ENCODE measurements around the gene LRRTM4. TPM values are rescaled to one million over a fixed set of nuclear protein-coding genes. Genes with fewer than 3 reads are reported as not detected.
A peak's percentile ranks its signal among the peaks of the same experiment; 100 is the strongest.
"Not testable (repeated sequence)": the region's sequence is repeated elsewhere in the genome, so short reads cannot be mapped to it uniquely, and the experiment has no call there.

Gene LRRTM4
- total RNA-seq, 1 experiment from 2014 or later = 2.6 TPM

GRCh38 chr2:77045456-77045855 lies 476.7 kb downstream of the LRRTM4 start:
- in situ Hi-C loops (cut with HindIII; ENCODE audit: low pct_unique_long_range_greater_than_20kb, low sequenced_read_pairs) = not testable (repeated sequence)

GRCh38 chr2:77034445-77034844 lies 487.7 kb downstream of the LRRTM4 start:
- no peak for DNase-seq (ENCODE audit: low read depth)
- in situ Hi-C loops (cut with HindIII; ENCODE audit: low pct_unique_long_range_greater_than_20kb, low sequenced_read_pairs) = no loop called here

More at GRCh38 chr2:77045456-77045855, 476.7 kb downstream of the LRRTM4 start:
- not testable (repeated sequence) for DNase-seq (ENCODE audit: low read depth)

GRCh38 chr2:77029237-77029636 lies 492.9 kb downstream of the LRRTM4 start:
- DNase-seq (ENCODE audit: low read depth); in situ Hi-C loops (cut with HindIII; ENCODE audit: low pct_unique_long_range_greater_than_20kb, low sequenced_read_pairs): not testable (repeated sequence)

GRCh38 chr2:77028032-77028600 lies 494.1 kb downstream of the LRRTM4 start:
- in situ Hi-C loops (cut with HindIII; ENCODE audit: low pct_unique_long_range_greater_than_20kb, low sequenced_read_pairs) = no loop called here
- DNase-seq (ENCODE audit: low read depth) = no peak

GRCh38 chr2:77025714-77026113 lies 496.5 kb downstream of the LRRTM4 start:
- in situ Hi-C loops (cut with HindIII; ENCODE audit: low pct_unique_long_range_greater_than_20kb, low sequenced_read_pairs) = no loop called here
- DNase-seq (ENCODE audit: low read depth) = no peak

- in situ Hi-C loops (cut with HindIII; ENCODE audit: low pct_unique_long_range_greater_than_20kb, low sequenced_read_pairs) = no loop called here
- no peak for DNase-seq (ENCODE audit: low read depth)
Measured at GRCh38 chr2:77021161-77021560, 501.0 kb downstream of the LRRTM4 start.

- DNase-seq (ENCODE audit: low read depth) = peak; percentile 31
- in situ Hi-C loops (cut with HindIII; ENCODE audit: low pct_unique_long_range_greater_than_20kb, low sequenced_read_pairs) = no loop called here
Measured at GRCh38 chr2:77018219-77018618, 504.0 kb downstream of the LRRTM4 start.

- in situ Hi-C loops (cut with HindIII; ENCODE audit: low pct_unique_long_range_greater_than_20kb, low sequenced_read_pairs) = no loop called here
- no peak for DNase-seq (ENCODE audit: low read depth)
Measured at GRCh38 chr2:77017355-77017745, 504.8 kb downstream of the LRRTM4 start.

- in situ Hi-C loops (cut with HindIII; ENCODE audit: low pct_unique_long_range_greater_than_20kb, low sequenced_read_pairs) = no loop called here
- no peak for DNase-seq (ENCODE audit: low read depth)
Measured at GRCh38 chr2:77016443-77017354, 505.5 kb downstream of the LRRTM4 start.

GRCh38 chr2:77013953-77014352 lies 508.2 kb downstream of the LRRTM4 start:
- in situ Hi-C loops (cut with HindIII; ENCODE audit: low pct_unique_long_range_greater_than_20kb, low sequenced_read_pairs) = no loop called here
- no peak for DNase-seq (ENCODE audit: low read depth)

- no peak for DNase-seq (ENCODE audit: low read depth)
- in situ Hi-C loops (cut with HindIII; ENCODE audit: low pct_unique_long_range_greater_than_20kb, low sequenced_read_pairs) = no loop called here
Measured at GRCh38 chr2:77013457-77013856, 508.7 kb downstream of the LRRTM4 start.

GRCh38 chr2:77009307-77009706 lies 512.9 kb downstream of the LRRTM4 start:
- peak; percentile 65 for DNase-seq (ENCODE audit: low read depth)
- in situ Hi-C loops (cut with HindIII; ENCODE audit: low pct_unique_long_range_greater_than_20kb, low sequenced_read_pairs) = no loop called here

- in situ Hi-C loops (cut with HindIII; ENCODE audit: low pct_unique_long_range_greater_than_20kb, low sequenced_read_pairs) = no loop called here
- peak; percentile 53 for DNase-seq (ENCODE audit: low read depth)
Measured at GRCh38 chr2:77008853-77009252, 513.3 kb downstream of the LRRTM4 start.

GRCh38 chr2:77007686-77008085 lies 514.5 kb downstream of the LRRTM4 start:
- DNase-seq (ENCODE audit: low read depth) = no peak
- in situ Hi-C loops (cut with HindIII; ENCODE audit: low pct_unique_long_range_greater_than_20kb, low sequenced_read_pairs) = no loop called here

GRCh38 chr2:77005522-77005921 lies 516.7 kb downstream of the LRRTM4 start:
- peak; percentile 81 for DNase-seq (ENCODE audit: low read depth)
- in situ Hi-C loops (cut with HindIII; ENCODE audit: low pct_unique_long_range_greater_than_20kb, low sequenced_read_pairs) = no loop called here

GRCh38 chr2:77001895-77002294 lies 520.3 kb downstream of the LRRTM4 start:
- in situ Hi-C loops (cut with HindIII; ENCODE audit: low pct_unique_long_range_greater_than_20kb, low sequenced_read_pairs) = no loop called here
- DNase-seq (ENCODE audit: low read depth) = no peak

- DNase-seq (ENCODE audit: low read depth) = peak; percentile 30
- in situ Hi-C loops (cut with HindIII; ENCODE audit: low pct_unique_long_range_greater_than_20kb, low sequenced_read_pairs) = no loop called here
Measured at GRCh38 chr2:76998704-76999103, 523.5 kb downstream of the LRRTM4 start.

GRCh38 chr2:76998152-76998551 lies 524.0 kb downstream of the LRRTM4 start:
- no peak for DNase-seq (ENCODE audit: low read depth)
- in situ Hi-C loops (cut with HindIII; ENCODE audit: low pct_unique_long_range_greater_than_20kb, low sequenced_read_pairs) = no loop called here

GRCh38 chr2:76997296-76997695 lies 524.9 kb downstream of the LRRTM4 start:
- no peak for DNase-seq (ENCODE audit: low read depth)
- in situ Hi-C loops (cut with HindIII; ENCODE audit: low pct_unique_long_range_greater_than_20kb, low sequenced_read_pairs) = no loop called here
